ENCODE data around the gene ID3.

Gene ID3

DNA sequence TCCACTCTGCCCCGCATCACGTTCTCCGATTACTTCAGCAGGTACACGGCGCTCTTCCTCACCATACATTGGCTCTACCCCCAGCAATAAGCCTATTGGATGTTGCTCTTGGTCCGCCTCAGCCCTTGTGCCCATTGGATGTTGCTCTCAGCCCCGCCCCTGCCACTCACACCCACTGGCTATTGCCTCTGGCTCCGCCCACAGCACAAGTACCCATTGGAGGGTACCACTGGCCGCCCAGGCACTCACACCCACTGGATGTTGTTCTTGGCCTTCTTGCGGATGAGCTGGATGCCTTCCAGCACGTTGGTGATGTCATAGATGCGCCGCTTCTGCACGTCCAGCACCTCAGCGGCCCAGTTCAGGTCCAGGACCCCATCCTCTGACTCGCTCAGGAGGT is 37.7 kb downstream of the ID3 start:
- no peak for TF ChIP-seq EZH2phosphoT487 (IDR thresholded peaks at IDR 0.05; ENCODE audit: borderline replicate concordance, low read length)
- TF ChIP-seq, protein P1, sequence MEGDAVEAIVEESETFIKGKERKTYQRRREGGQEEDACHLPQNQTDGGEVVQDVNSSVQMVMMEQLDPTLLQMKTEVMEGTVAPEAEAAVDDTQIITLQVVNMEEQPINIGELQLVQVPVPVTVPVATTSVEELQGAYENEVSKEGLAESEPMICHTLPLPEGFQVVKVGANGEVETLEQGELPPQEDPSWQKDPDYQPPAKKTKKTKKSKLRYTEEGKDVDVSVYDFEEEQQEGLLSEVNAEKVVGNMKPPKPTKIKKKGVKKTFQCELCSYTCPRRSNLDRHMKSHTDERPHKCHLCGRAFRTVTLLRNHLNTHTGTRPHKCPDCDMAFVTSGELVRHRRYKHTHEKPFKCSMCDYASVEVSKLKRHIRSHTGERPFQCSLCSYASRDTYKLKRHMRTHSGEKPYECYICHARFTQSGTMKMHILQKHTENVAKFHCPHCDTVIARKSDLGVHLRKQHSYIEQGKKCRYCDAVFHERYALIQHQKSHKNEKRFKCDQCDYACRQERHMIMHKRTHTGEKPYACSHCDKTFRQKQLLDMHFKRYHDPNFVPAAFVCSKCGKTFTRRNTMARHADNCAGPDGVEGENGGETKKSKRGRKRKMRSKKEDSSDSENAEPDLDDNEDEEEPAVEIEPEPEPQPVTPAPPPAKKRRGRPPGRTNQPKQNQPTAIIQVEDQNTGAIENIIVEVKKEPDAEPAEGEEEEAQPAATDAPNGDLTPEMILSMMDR (IDR thresholded peaks at IDR 0.05; ENCODE audit: low read depth, low read length, poor library complexity, severe bottlenecking): no peak
- Histone ChIP-seq H3F3A (ENCODE audit: control insufficient read depth, insufficient read depth) (peaks cover 26% of the 10 kb centered on the region), H3K27me3 (ENCODE audit: control insufficient read depth, low read length) (no peaks in the 10 kb centered on the region), H3K36me3 (ENCODE audit: control insufficient read depth, low read length) (peaks cover 96% of the 10 kb centered on the region), H3K9me3 (ENCODE audit: control insufficient read depth, insufficient read depth, low read length) (no peaks in the 10 kb centered on the region), H3K4me1 (ENCODE audit: control insufficient read depth, low read length) (peaks cover 33% of the 10 kb centered on the region), H3K4me2 (ENCODE audit: low read length) (no peak overlapping the region), H3K27ac (ENCODE audit: low read depth, low read length) (no peak overlapping the region), H3K79me2 (ENCODE audit: control insufficient read depth, low read length) (peaks cover 88% of the 10 kb centered on the region), H3K9me2 (replicated peaks; ENCODE audit: control insufficient read depth, low read length) (no peaks in the 10 kb centered on the region), H3K4me3 (ENCODE audit: low read length) (no peak overlapping the region), H4K20me1 (ENCODE audit: control insufficient read depth, insufficient read depth, low read depth, low read length) (peaks cover 32% of the 10 kb centered on the region; the same call in 1 of the 2 replicates)

DNA sequence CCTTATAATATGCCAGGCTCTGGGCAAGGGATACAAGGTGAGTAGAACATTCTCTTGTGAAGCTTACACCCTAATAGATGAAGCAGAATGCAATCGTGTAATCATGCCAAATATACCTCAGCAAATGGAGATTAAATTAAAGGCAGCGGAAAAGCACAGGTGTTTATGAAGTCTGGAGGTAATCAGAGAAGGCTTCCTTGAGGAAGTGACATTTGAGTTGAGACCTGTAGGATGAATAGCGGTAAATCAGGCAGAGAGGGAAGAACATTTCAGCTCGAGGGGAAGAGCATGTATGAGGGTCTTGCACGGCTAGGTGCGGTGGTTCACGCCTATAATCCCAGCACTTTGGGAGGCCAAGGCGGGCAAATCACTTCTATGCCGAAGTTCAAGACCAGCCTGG is 41.7 kb downstream of the ID3 start:
- Histone ChIP-seq H3K36me3 (ENCODE audit: control insufficient read depth, low read length) (peaks cover 95% of the 10 kb centered on the region), H3K79me2 (ENCODE audit: control insufficient read depth, low read length) (peaks cover 69% of the 10 kb centered on the region), H3K4me2 (ENCODE audit: low read length) (no peak overlapping the region), H4K20me1 (ENCODE audit: control insufficient read depth, insufficient read depth, low read depth, low read length) (peaks cover 28% of the 10 kb centered on the region; the same call in 1 of the 2 replicates), H3K9me3 (ENCODE audit: control insufficient read depth, insufficient read depth, low read length) (no peaks in the 10 kb centered on the region), H3K27me3 (ENCODE audit: control insufficient read depth, low read length) (no peaks in the 10 kb centered on the region), H3K27ac (ENCODE audit: low read depth, low read length) (no peak overlapping the region), H3K4me1 (ENCODE audit: control insufficient read depth, low read length) (no peaks in the 10 kb centered on the region), H3K9me2 (replicated peaks; ENCODE audit: control insufficient read depth, low read length) (no peaks in the 10 kb centered on the region), H3K4me3 (ENCODE audit: low read length) (no peak overlapping the region), H3F3A (ENCODE audit: control insufficient read depth, insufficient read depth) (peaks cover 9% of the 10 kb centered on the region)
- TF ChIP-seq, protein P1 (IDR thresholded peaks at IDR 0.05; ENCODE audit: low read depth, low read length, poor library complexity, severe bottlenecking): no peak
- TF ChIP-seq EZH2phosphoT487 (IDR thresholded peaks at IDR 0.05; ENCODE audit: borderline replicate concordance, low read length): no peak

DNA sequence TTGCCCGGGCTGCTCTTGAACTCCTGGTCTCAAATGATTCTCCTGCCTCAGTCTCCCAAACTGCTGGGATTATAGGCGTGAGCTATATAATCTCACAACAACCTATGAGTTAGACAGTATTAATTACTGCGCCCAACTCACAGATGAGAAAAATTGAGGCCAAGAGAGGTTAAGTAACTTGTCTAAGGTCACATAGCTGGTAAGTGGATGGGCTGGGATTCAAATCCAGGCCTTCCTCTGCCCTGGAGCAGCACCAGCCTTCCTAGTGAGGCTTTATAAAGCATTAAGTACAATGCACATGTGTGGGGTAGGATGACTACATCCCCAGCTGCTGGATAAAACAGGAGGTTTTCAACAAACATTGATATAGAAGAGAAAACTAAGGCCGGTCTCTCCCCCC is 43.4 kb downstream of the ID3 start:
- H3K9me3 ChIP-seq (ENCODE audit: control insufficient read depth, insufficient read depth, low read length): no peaks in the 10 kb centered on the region
- no peaks in the 10 kb centered on the region for H3K9me2 ChIP-seq (replicated peaks; ENCODE audit: control insufficient read depth, low read length)
- H3K79me2 ChIP-seq (ENCODE audit: control insufficient read depth, low read length): peaks cover 56% of the 10 kb centered on the region
- no peak overlapping the region for H3K27ac ChIP-seq (ENCODE audit: low read depth, low read length)
- TF ChIP-seq EZH2phosphoT487 (IDR thresholded peaks at IDR 0.05; ENCODE audit: borderline replicate concordance, low read length): no peak
- TF ChIP-seq, protein P1 (IDR thresholded peaks at IDR 0.05; ENCODE audit: low read depth, low read length, poor library complexity, severe bottlenecking): no peak
- H3F3A ChIP-seq (ENCODE audit: control insufficient read depth, insufficient read depth): peaks cover 21% of the 10 kb centered on the region
- H3K27me3 ChIP-seq (ENCODE audit: control insufficient read depth, low read length): no peaks in the 10 kb centered on the region
- H3K4me2 ChIP-seq (ENCODE audit: low read length): no peak overlapping the region
- no peaks in the 10 kb centered on the region for H3K4me1 ChIP-seq (ENCODE audit: control insufficient read depth, low read length)
- H3K4me3 ChIP-seq (ENCODE audit: low read length): no peak overlapping the region
- peaks cover 95% of the 10 kb centered on the region for H3K36me3 ChIP-seq (ENCODE audit: control insufficient read depth, low read length)
- peaks cover 13% of the 10 kb centered on the region; the same call in 1 of the 2 replicates for H4K20me1 ChIP-seq (ENCODE audit: control insufficient read depth, insufficient read depth, low read depth, low read length)
